Stimulated activated CD4-positive, alpha-beta T cell treated with anti-CD3 and anti-CD28 coated beads, Interleukin-12 subunit alpha, Interleukin-12 subunit beta, amount 100 ng/mL, for 4 hours (primary cell): ENCODE measurements around the gene MCL1.
"Not testable (repeated sequence)": the region's sequence is repeated elsewhere in the genome, so short reads cannot be mapped to it uniquely, and the experiment has no call there.

Experiments used
- DNase-seq: peaks from one replicate; pipeline ENCODE4 v3.0.0-alpha.2; 2020

Gene MCL1

DNA sequence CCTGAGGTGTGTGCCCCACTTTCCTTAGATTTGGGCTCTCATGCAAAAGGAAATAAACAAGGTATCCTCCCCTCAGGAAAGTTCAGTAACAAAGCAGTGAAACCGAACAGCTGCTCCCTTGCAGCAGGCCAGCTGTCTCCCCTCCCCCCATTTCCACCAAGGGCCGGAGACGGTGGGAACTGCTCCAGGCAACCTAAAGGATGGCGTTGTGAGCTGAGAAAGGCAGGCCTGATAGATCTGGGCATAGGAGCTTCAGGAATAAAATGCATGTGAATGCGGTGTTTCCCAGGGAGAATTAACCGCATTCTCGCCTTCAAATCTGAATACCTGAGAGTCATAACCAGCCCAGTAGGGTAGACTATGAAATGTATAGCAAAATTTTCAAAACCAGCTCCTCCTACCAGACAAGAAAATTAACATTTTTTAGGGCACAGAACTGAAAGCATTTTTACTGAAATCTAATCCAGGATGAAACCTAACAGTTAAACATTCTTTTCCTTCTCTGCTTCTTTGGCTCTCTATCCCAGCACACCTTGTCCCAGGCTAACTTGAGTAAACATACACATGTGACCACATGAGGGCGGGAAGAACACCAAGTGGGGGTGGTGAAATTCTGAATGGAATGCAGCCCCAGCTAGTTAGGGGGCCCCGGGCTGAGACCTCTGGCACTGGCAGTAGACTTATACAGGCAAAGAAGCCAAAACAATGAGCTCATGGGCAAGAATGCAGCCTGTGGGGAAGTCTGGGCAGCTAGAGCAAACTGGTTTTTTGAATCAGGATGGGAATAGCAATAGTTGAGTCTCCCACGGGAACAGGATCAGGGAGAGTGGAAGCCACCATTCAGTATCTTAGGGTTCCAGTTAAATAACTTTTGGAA is 11.5 kb downstream of the MCL1 start:
- DNase-seq: no peak

- DNase-seq: no peak
Measured at GRCh38 chr1:150567341-150567716, 12.1 kb downstream of the MCL1 start.

DNA sequence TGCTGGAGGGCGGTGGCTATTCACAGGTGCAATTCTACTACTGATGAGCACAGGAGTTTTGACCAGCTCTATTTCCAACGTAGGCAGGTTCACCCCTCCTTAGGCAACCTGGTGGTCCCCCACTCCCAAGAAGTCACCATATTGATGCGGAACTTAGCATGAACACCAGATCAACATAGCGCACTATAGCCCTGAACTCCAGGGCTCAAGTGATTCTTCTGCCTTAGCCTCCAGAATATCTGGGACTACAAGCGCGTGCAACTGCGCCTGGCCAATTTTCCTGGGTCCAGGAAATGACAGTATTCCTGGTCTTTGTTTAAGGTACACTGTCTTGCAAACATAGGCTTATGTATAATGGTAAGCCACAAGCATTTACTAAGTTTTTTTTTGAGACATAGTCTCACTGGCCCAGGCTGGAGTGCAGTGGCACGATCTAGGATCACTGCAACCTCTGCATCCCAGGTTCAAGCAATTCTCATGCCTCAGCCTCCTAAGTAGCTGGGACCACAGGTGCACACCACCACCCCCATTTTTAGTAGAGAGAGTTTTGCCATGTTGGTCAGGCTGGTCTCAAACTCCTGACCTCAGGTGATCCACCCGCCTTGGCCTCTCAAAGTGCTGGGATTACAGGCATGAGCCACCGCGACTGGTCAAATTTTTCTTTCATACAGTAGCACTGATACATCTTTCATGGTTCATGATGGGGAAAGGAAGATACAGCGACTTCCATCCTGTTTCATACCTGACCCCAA is 12.6 kb downstream of the MCL1 start:
- no peak for DNase-seq

DNA sequence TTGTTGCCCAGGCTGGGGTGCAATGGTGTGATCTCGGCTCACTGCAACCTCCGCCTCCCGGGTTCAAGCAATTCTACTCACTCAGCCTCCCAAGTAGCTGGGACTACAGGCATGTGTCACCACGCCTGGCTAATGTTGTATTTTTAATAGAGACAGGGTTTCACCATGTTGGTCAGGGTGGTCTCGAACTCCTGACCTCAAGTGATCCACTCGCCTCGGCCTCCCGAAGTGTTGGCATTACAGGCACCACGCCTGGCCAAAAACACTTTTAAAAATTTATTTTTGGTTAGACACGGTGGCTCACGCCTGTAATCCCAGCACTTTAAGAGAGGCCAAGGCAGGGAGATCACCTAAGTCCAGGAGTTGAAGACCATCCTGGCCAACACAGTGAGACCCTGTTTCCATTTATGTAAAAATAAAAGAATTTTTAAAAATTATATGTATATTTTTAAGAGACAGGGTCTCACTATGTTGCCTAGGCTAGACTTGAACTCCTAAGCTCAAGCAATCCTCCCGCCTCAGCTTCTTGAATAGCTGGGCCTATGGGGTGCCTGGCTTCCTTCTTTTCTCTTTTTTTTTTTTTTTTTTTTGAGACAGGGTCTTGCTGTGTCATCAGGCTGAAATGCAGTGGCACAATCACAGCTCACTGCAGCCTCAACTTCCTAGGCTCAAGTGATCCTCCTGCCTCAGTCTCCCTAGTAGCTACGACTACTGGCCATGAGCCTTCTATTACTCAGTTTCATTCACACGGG is 14.0 kb downstream of the MCL1 start:
- not testable (repeated sequence) for DNase-seq

DNA sequence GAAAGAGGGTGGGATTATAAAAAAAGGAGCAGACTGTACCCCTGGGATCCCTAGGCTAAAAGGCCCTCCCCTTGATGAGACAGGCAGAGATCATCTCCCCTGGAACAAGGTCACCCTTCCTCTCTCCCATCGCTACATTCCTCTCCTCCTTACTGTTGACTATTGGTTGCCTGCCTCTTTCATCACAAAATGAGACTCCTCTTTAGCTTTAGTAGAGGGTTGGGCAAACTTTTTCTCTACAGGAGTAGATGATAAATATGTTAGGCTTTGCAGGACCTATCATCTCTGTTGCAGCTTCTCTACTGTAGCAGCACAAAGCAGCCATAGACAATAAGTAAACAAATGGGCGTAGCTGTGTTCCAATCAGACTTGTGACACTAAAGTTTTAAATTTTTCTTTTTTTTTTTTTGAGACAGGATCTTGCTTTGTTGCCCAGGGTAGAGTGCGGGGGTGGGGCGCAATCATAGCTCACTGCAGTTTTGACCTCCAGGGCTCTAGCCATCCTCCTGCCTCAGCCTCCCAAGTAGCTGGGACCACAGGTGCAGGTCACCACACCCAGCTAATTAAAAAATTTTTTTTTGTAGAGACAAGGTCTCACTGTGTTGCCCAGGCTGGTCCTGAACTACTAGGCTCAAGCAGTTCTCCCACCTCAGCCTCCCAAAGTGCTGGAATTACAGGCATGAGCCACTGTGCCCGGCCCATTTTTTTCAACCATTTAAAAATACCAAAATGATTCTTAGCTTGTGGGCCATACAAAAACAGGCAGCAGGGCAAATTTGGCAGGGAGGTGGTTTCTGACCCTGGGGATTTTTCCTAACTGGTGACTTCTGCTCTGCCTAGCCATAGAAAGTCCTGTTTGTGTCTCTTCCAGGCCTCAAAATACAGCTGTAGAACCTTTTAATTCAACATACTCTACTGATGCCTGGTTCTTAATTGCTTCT is 15.1 kb downstream of the MCL1 start:
- DNase-seq: no peak

DNA sequence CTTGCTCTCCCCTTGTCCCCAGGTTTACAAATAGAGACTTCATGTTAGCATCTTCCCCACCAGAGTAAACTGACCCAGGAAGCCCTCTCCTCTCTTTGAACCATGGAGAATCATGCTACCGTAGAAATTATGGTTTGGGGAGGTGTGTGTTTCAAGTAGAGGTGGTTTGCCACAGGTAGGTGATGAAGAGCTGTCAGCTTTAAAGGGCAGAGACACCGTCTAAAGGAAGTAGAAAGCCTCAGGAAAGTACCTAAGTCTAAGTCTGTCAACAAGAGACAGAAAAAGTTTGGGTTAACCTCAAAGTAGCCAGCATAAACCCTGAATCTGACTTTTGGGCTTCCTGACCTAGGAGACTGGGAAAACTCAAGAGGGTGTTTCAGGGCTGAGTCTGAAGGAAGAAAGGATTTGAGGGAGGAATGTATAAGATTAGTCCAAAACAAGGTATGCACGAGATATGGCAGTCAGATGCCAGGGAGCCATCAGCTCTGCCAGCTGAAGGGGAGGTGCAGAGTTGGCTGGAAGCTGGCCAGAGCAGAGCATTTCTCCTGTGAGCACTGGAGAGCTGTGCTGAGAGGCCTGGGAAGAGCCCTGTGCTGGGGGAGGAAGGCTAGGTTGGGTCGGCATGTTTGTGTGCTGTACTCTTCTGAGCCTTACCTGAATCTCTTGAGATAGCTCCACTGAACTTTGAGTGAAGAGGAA is 15.9 kb downstream of the MCL1 start:
- DNase-seq: no peak

- DNase-seq: peak; percentile 52
Measured at GRCh38 chr1:150562446-150563339, 16.7 kb downstream of the MCL1 start.

DNA sequence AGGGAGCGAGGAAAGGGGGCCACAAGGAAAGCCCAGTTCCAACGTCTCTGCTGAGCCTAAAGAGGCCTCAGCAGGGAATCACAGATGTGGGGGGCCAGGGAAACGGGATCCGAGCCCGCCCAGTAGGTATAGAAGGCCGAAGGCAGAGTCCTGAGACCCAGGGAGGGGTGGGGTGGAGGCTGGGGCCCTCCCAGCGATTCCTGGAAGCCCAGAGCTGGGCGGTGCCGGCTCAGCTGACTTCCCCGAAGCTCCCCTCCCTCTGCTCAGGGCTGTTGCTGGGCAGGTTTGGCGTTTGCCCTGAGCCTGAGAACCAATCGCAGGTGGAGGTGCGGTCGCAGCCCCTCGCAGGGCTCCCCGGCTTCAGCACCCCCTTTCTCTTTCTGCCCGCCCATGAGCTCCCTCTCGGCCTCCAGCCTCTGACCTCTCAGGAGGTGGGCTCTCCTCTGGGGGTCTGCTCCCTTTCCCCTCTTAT is 17.4 kb downstream of the MCL1 start:
- peak; percentile 84 for DNase-seq

DNA sequence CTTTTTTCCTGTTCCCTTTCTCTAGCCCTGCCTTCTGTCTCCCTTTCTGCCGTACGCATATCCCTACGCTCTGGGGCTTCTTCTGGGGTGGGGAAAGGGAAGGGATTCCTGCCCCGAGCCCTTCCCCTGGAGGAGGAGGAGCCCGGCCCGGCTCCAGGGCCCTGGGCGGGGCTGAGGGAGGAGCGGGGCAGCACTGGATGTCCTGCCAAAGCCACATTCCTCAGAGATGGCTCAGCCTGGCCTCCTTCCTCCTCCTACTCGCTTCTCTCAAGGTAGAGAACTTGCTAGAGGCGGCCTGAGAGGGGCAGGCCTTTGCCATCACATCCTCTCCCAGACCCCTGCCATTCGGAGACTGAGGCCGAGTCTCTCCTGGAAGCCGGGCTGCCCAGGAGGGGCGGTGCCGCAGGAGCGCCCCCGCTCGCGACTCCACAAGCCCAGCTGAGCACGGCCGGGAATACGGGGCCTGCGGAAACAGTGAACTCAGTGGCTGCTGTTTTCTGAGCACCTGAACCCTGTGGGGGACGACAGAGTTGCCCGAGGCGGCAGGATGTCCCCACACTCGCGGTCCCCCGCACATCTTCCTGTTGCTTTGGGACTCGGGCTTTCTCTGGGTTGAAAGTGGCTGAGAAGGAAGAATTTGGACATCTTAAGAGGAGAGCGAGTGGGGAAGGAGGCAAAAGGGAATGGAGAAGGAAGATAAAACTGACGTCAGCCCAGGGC is 18.0 kb downstream of the MCL1 start:
- peak; percentile 55 for DNase-seq

- DNase-seq: peak; percentile 82
Measured at GRCh38 chr1:150560576-150561253, 18.7 kb downstream of the MCL1 start.

GRCh38 chr1:150560011-150560438 is 19.4 kb downstream of the MCL1 start:
- peak; percentile 67 for DNase-seq

GRCh38 chr1:150559656-150560010 is 19.8 kb downstream of the MCL1 start:
- no peak for DNase-seq

DNA sequence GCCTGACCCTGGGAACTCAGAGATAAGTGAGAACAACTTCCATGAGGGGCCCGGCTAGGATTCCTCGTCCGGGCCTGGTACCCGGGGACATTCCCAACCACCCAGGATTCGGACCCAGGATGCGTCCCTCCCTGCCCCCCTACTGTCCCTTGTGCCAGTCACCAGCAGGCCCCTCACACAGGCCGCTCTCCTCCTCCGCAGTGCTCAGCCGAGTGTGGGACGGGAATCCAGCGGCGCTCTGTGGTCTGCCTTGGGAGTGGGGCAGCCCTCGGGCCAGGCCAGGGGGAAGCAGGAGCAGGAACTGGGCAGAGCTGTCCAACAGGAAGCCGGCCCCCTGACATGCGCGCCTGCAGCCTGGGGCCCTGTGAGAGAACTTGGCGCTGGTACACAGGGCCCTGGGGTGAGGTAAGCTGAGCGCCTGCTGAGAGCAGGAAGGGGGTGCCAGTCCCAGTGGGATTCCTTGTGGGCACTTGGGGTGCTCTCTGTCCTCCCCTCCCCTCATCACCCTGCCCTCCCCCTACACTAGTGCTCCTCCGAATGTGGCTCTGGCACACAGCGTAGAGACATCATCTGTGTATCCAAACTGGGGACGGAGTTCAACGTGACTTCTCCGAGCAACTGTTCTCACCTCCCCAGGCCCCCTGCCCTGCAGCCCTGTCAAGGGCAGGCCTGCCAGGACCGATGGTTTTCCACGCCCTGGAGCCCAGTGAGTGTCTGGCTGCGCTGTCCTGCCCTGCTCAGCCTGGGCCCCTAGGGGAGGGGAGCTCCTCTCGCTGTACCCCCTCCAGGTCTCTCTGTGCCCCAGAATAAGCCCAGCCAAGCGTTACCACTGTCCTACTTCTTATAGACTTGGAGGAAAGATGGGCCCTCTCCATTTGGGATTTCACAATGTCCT is 20.4 kb downstream of the MCL1 start:
- DNase-seq: no peak

DNA sequence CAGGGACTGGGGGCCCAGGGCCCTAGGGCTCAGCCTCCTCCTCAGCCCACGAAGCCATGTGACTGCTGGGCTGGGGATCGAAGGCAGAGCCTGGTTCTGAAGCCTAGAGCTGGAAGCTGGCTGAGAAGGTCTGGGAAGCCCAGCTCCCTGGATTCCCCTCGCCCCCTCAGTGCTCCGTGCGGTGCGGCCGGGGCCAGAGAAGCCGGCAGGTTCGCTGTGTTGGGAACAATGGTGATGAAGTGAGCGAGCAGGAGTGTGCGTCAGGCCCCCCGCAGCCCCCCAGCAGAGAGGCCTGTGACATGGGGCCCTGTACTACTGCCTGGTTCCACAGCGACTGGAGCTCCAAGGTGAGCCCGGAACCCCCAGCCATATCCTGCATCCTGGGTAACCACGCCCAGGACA is 21.1 kb downstream of the MCL1 start:
- no peak for DNase-seq

- no peak for DNase-seq
Measured at GRCh38 chr1:150557813-150558212, 21.6 kb downstream of the MCL1 start.

DNA sequence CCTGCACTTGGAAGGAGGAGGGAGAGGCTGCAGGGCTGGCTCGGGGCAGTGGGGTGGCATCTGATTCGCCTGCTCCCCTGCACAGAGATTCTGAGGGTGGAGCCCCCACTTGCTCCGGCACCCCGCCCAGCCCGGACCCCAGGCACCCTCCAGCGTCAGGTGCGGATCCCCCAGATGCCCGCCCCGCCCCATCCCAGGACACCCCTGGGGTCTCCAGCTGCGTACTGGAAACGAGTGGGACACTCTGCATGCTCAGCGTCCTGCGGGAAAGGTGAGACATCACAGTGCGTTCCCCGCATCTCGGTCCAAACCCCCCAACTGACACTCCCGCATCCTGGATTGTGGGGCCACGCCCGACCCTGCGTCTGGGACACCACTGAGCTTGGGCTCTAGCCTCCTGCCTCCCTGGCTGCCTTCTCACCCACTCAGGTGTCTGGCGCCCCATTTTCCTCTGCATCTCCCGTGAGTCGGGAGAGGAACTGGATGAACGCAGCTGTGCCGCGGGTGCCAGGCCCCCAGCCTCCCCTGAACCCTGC is 22.3 kb downstream of the MCL1 start:
- DNase-seq: no peak

- no peak for DNase-seq
Measured at GRCh38 chr1:150555971-150556865, 23.2 kb downstream of the MCL1 start.
